K562 (cell line): ENCODE results near the gene XPR1. TPM values are rescaled to one million over a fixed set of nuclear protein-coding genes. Genes with fewer than 3 reads are reported as not detected.

Experiments used
- ARID2 ChIP-seq: fragments of 450-650 bp; IDR thresholded peaks from 2 replicates; pipeline ENCODE4 v1.6.1; 2017; ENCODE audit warnings: antibody characterized with exemption, mild to moderate bottlenecking
- CBX3 ChIP-seq, 2 experiments: IDR thresholded peaks; 1 replicate in 1 of 2; 2 replicates in 1 of 2; pipeline ENCODE4 v1.6.1; 2012; ENCODE audit warnings: inconsistent platforms in 2 of 2, low read length in 2 of 2, borderline replicate concordance in 1 of 2, control low read depth in 1 of 2
- CHD1 ChIP-seq: fragments of 200-600 bp; sonication (generic); IDR thresholded peaks from one replicate; pipeline ENCODE4 v1.6.1; 2012; ENCODE audit warnings: mild to moderate bottlenecking, moderate library complexity, low read length, inconsistent platforms
- COPS2 ChIP-seq: fragments of 450-650 bp; conservative IDR thresholded peaks from 2 replicates; pipeline ENCODE4 v1.6.1; 2016; ENCODE audit warnings: mild to moderate bottlenecking, moderate library complexity
- MAZ ChIP-seq, 2 experiments: fragments of 450-650 bp in 1 of 2; sonication (generic) in 1 of 2; formaldehyde crosslinking; IDR thresholded peaks in 1 of 2; conservative IDR thresholded peaks in 1 of 2; 2 replicates each; pipeline versions ENCODE4 v1.4.0 to v1.5.0; 2020; ENCODE audit warnings: mild to moderate bottlenecking in 1 of 2, missing genetic modification reagents in 1 of 2
- MCM5 ChIP-seq: fragments of 450-650 bp; IDR thresholded peaks from 2 replicates; pipeline ENCODE4 v1.6.1; 2016; ENCODE audit warnings: low read depth
- MED1 ChIP-seq: sonication (generic); formaldehyde crosslinking; IDR thresholded peaks from 2 replicates; pipeline ENCODE4 v1.8.1; 2023; ENCODE audit warnings: missing genetic modification reagents, borderline replicate concordance
- NFXL1 ChIP-seq: fragments of 450-650 bp; formaldehyde crosslinking; IDR thresholded peaks from 2 replicates; pipeline ENCODE4 v1.4.0; 2021; ENCODE audit warnings: mild to moderate bottlenecking
- POU5F1 ChIP-seq: fragments of 150-350 bp; IDR thresholded peaks from 2 replicates; pipeline ENCODE4 v1.6.1; 2014; ENCODE audit warnings: borderline replicate concordance, low read length, low read depth, mild to moderate bottlenecking; ENCODE audit not compliant: partially characterized antibody
- SMAD1 ChIP-seq: fragments of 150-350 bp; IDR thresholded peaks from 2 replicates; pipeline ENCODE4 v1.6.1; 2014; ENCODE audit warnings: low read length, low read depth; ENCODE audit not compliant: partially characterized antibody
- SMAD3 ChIP-seq: fragments of 450-650 bp; formaldehyde crosslinking; conservative IDR thresholded peaks from 2 replicates; pipeline ENCODE4 v1.4.0; 2020; ENCODE audit warnings: mild to moderate bottlenecking
- SMARCA4 ChIP-seq: fragments of 450-650 bp; IDR thresholded peaks from 2 replicates; pipeline ENCODE4 v1.6.1; 2016
- SOX6 ChIP-seq: fragments of 450-650 bp; IDR thresholded peaks from 2 replicates; pipeline ENCODE4 v1.6.1; 2014; ENCODE audit warnings: mild to moderate bottlenecking
- SREBF2 ChIP-seq: sonication (generic); formaldehyde crosslinking; IDR thresholded peaks from 2 replicates; pipeline ENCODE4 v1.4.0; 2020; ENCODE audit warnings: mild to moderate bottlenecking, missing genetic modification reagents
- ZNF263 ChIP-seq: sonication (generic); formaldehyde crosslinking; IDR thresholded peaks from 2 replicates; pipeline ENCODE4 v1.8.0; 2022; ENCODE audit warnings: mild to moderate bottlenecking, missing genetic modification reagents, borderline replicate concordance
- ZNF699 ChIP-seq: fragments of 250-450 bp; sonication (Bioruptor Pico); IDR thresholded peaks from 2 replicates; pipeline ENCODE4 v1.8.0; 2021; ENCODE audit warnings: mild to moderate bottlenecking, moderate library complexity; ENCODE audit not compliant: insufficient replicate concordance
- ZNF707 ChIP-seq: fragments of 250-450 bp; sonication (Bioruptor Pico); conservative IDR thresholded peaks from 2 replicates; pipeline ENCODE4 v1.8.0; 2022; ENCODE audit warnings: inconsistent platforms, mild to moderate bottlenecking, moderate library complexity
- ZNF75A ChIP-seq: fragments of 450-650 bp; formaldehyde crosslinking; IDR thresholded peaks from 2 replicates; pipeline ENCODE4 v1.4.0; 2020; ENCODE audit warnings: mild to moderate bottlenecking
- polyA plus RNA-seq, 8 experiments: library from polyadenylated mRNA; depleted of rRNA in 4 of 8; stranded (reverse) in 5 of 8; unstranded in 3 of 8; fragments of >200 nt; fragmentation: Nextera tagmentation in 2 of 8; fragmentation: Illumina TruSeq in 1 of 8; extraction: Ambion mirVana in 2 of 8; extraction: Trizol in 1 of 8; gene quantifications; 2 replicates each; pipeline versions ENCODE4 v1.2.1 to v1.2.3, GENCODE V29; 2011 to 2014; ENCODE audit warnings: inconsistent platforms in 1 of 8, missing spikeins in 1 of 8
- total RNA-seq, 7 experiments: library from RNA; depleted of rRNA in 6 of 7; stranded (reverse); fragments of >200 nt in 6 of 7; fragmentation: Illumina TruSeq in 2 of 7; extraction: Trizol in 2 of 7; gene quantifications; 2 replicates each; pipeline versions ENCODE4 v1.2.1 to v1.2.3, GENCODE V29; 2011 to 2021; ENCODE audit warnings: low replicate concordance in 1 of 7
- TF ChIP-seq, protein P1 (sequence below), 2 experiments: fragments of 450-650 bp; IDR thresholded peaks; 2 replicates each; pipeline ENCODE4 v1.6.1; 2018; ENCODE audit warnings: mild to moderate bottlenecking in 2 of 2, low read depth in 1 of 2; ENCODE audit not compliant: partially characterized antibody in 2 of 2
- TF ChIP-seq, protein P2 (sequence below): fragments of 450-650 bp; IDR thresholded peaks from one replicate; pipeline ENCODE4 v1.6.1; 2018; ENCODE audit warnings: mild to moderate bottlenecking, moderate library complexity; ENCODE audit not compliant: partially characterized antibody
- TF ChIP-seq, protein P3 (sequence below): fragments of 250-450 bp; sonication (Bioruptor Pico); IDR thresholded peaks from 2 replicates; pipeline ENCODE4 v1.6.1; 2021; ENCODE audit warnings: mild to moderate bottlenecking
- TF ChIP-seq, protein P4 (sequence below): fragments of 200-400 bp; formaldehyde crosslinking; IDR thresholded peaks from 2 replicates; pipeline ENCODE4 v1.6.1; 2017; ENCODE audit warnings: mild to moderate bottlenecking, low read depth, low read length, moderate library complexity

Gene XPR1
- total and polyA plus RNA-seq, 9 of the 15 experiments (the other 6 are each of a cell fraction or from before 2014, with no cell fraction given) = 3.0 to 66.2 (median 38.6) TPM

DNA sequence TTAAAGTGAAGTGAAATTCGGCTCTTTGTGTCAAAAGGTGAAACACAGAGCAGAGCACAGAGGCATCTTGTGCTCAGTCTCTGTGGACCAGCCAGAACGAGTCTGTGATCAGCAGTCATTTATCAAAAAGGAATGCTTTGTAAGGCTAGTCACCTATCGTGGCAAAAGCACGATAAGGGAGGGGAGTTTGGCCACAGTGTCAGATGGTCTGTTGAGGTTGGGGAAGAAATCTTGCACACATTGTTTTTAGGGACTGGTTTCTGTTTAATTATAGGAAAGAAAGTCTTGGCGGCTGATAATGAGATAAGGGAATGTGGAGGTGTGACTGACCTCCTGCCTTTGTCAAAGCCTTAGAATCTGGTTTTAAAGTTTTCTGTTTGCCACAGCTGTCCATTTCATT is 222.6 kb downstream of the XPR1 start (continued):
- no peak for TF ChIP-seq NFXL1 (CRISPR knock-in tag)
- peak; percentile 95 for TF ChIP-seq SOX6
- TF ChIP-seq, protein P1, sequence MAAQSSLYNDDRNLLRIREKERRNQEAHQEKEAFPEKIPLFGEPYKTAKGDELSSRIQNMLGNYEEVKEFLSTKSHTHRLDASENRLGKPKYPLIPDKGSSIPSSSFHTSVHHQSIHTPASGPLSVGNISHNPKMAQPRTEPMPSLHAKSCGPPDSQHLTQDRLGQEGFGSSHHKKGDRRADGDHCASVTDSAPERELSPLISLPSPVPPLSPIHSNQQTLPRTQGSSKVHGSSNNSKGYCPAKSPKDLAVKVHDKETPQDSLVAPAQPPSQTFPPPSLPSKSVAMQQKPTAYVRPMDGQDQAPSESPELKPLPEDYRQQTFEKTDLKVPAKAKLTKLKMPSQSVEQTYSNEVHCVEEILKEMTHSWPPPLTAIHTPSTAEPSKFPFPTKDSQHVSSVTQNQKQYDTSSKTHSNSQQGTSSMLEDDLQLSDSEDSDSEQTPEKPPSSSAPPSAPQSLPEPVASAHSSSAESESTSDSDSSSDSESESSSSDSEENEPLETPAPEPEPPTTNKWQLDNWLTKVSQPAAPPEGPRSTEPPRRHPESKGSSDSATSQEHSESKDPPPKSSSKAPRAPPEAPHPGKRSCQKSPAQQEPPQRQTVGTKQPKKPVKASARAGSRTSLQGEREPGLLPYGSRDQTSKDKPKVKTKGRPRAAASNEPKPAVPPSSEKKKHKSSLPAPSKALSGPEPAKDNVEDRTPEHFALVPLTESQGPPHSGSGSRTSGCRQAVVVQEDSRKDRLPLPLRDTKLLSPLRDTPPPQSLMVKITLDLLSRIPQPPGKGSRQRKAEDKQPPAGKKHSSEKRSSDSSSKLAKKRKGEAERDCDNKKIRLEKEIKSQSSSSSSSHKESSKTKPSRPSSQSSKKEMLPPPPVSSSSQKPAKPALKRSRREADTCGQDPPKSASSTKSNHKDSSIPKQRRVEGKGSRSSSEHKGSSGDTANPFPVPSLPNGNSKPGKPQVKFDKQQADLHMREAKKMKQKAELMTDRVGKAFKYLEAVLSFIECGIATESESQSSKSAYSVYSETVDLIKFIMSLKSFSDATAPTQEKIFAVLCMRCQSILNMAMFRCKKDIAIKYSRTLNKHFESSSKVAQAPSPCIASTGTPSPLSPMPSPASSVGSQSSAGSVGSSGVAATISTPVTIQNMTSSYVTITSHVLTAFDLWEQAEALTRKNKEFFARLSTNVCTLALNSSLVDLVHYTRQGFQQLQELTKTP (IDR thresholded peaks at IDR 0.05; ENCODE audit: low read depth in 1 of 2, partially characterized antibody in 2 of 2) = no peak
- TF ChIP-seq COPS2 = no peak
- TF ChIP-seq, protein P2, sequence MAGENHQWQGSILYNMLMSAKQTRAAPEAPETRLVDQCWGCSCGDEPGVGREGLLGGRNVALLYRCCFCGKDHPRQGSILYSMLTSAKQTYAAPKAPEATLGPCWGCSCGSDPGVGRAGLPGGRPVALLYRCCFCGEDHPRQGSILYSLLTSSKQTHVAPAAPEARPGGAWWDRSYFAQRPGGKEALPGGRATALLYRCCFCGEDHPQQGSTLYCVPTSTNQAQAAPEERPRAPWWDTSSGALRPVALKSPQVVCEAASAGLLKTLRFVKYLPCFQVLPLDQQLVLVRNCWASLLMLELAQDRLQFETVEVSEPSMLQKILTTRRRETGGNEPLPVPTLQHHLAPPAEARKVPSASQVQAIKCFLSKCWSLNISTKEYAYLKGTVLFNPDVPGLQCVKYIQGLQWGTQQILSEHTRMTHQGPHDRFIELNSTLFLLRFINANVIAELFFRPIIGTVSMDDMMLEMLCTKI = no peak
- TF ChIP-seq POU5F1 = no peak
- TF ChIP-seq, protein P3, sequence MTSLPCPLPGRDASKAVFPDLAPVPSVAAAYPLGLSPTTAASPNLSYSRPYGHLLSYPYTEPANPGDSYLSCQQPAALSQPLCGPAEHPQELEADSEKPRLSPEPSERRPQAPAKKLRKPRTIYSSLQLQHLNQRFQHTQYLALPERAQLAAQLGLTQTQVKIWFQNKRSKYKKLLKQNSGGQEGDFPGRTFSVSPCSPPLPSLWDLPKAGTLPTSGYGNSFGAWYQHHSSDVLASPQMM = no peak
- TF ChIP-seq MAZ (CRISPR knock-in tag; conservative IDR thresholded peaks at IDR 0.05 in 1 of 2, IDR thresholded peaks at IDR 0.05 in 1 of 2) = peak in 1 of 2 experiments; percentile 39; a peak in 1 of 4 replicates
- no peak for TF ChIP-seq ARID2
- TF ChIP-seq ZNF699 (CRISPR knock-in tag) = no peak
- no peak for TF ChIP-seq SMAD3 (CRISPR knock-in tag)
- TF ChIP-seq SREBF2 = no peak
- no peak for TF ChIP-seq SMAD1
- no peak for TF ChIP-seq CHD1
- TF ChIP-seq ZNF707 (CRISPR knock-in tag) = no peak
- TF ChIP-seq, protein P4, sequence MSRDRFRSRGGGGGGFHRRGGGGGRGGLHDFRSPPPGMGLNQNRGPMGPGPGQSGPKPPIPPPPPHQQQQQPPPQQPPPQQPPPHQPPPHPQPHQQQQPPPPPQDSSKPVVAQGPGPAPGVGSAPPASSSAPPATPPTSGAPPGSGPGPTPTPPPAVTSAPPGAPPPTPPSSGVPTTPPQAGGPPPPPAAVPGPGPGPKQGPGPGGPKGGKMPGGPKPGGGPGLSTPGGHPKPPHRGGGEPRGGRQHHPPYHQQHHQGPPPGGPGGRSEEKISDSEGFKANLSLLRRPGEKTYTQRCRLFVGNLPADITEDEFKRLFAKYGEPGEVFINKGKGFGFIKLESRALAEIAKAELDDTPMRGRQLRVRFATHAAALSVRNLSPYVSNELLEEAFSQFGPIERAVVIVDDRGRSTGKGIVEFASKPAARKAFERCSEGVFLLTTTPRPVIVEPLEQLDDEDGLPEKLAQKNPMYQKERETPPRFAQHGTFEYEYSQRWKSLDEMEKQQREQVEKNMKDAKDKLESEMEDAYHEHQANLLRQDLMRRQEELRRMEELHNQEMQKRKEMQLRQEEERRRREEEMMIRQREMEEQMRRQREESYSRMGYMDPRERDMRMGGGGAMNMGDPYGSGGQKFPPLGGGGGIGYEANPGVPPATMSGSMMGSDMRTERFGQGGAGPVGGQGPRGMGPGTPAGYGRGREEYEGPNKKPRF = no peak
- TF ChIP-seq MED1 = no peak
- TF ChIP-seq ZNF263 (CRISPR knock-in tag) = no peak
- TF ChIP-seq ZNF75A (CRISPR knock-in tag) = no peak
- 0 out of 3 replicates have a peak, but pooled peaks of 1 of the 2 experiments have one; percentile 30 for TF ChIP-seq CBX3 (IDR thresholded peaks at IDR 0.05; ENCODE audit: borderline replicate concordance in 1 of 2, low read length in 2 of 2)
- TF ChIP-seq MCM5 = no peak
- TF ChIP-seq SMARCA4 = peak; percentile 72; the same call in 1 of the 2 replicates
